GM10248 (cell line): ENCODE measurements around the gene DACH1.

Experiments used
- CTCF ChIA-PET: fragments of 300-600 bp; sonication (Branson Sonifier 250); formaldehyde crosslinking; extraction: SDS; loops from one replicate; lab custom pipeline; 2021; ENCODE audit warnings: antibody characterized with exemption; lab: Yijun Ruan, JAX
- POLR2A ChIA-PET: fragments of 350-650 bp; sonication (Branson Sonifier 250); formaldehyde crosslinking; extraction: SDS; loops from one replicate; lab custom pipeline; 2020; ENCODE audit warnings: antibody characterized with exemption; lab: Yijun Ruan, JAX
- DNase-seq: peaks from one replicate; pipeline ENCODE4 v3.0.0; 2012; ENCODE audit errors: extremely low spot score
- TF ChIP-seq, protein P1 (sequence below): IDR thresholded peaks from 2 replicates; pipeline ENCODE4 v1.5.1; 2012; ENCODE audit warnings: mild to moderate bottlenecking, low read depth; ENCODE audit errors: extremely low read depth, missing control alignments, control extremely low read depth

The DACH1 gene

DNA sequence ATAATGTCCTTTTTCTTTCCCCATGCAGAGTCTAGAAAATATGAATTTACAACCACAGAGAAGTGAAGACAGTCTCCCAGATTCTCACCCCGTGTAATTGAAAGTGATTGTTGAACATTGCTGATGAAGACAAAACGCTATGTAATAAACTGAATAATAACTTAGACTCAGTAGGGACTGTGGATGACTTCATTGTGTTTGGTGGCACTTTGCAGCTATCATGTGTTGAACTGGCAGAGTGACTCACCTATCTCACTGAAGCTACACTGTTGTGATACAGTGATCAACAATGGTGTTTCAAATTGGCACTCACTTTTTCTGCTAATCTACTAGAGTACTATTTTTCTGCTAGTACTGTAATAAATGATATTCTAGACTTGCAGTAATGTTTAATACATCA, 261.3 kb downstream of the DACH1 start:
- TF ChIP-seq, protein P1, sequence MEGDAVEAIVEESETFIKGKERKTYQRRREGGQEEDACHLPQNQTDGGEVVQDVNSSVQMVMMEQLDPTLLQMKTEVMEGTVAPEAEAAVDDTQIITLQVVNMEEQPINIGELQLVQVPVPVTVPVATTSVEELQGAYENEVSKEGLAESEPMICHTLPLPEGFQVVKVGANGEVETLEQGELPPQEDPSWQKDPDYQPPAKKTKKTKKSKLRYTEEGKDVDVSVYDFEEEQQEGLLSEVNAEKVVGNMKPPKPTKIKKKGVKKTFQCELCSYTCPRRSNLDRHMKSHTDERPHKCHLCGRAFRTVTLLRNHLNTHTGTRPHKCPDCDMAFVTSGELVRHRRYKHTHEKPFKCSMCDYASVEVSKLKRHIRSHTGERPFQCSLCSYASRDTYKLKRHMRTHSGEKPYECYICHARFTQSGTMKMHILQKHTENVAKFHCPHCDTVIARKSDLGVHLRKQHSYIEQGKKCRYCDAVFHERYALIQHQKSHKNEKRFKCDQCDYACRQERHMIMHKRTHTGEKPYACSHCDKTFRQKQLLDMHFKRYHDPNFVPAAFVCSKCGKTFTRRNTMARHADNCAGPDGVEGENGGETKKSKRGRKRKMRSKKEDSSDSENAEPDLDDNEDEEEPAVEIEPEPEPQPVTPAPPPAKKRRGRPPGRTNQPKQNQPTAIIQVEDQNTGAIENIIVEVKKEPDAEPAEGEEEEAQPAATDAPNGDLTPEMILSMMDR = no peak
- POLR2A ChIA-PET = no interaction called here
- CTCF ChIA-PET = no interaction called here
- DNase-seq = no peak

DNA sequence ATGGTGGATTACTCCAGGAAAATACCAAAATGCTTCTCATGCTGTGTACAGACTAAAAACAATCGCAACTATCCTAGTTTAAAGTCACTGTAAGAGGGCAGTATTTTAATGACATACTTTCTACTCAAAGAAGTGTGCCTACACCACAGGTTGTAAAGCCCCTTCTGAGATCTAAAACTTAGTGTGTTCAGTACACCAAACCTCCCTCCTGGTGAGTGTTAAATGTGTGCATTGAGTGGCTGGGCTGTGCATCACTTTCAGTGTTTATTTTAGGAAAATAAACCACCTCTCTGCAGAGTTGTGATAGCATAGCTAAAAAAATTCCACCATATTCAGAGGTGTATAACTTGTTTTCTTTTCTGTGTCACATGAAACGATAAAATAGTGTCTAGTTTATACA, 263.7 kb downstream of the DACH1 start:
- ChIA-PET CTCF (interaction anchor here (1.3 kb wide), 1 partner anchor 24 kb away, joined by 3 read pairs; no protein-coding TSS in a partner anchor), POLR2A (no interaction called here)
- DNase-seq = no peak
- TF ChIP-seq, protein P1 = no peak

DNA sequence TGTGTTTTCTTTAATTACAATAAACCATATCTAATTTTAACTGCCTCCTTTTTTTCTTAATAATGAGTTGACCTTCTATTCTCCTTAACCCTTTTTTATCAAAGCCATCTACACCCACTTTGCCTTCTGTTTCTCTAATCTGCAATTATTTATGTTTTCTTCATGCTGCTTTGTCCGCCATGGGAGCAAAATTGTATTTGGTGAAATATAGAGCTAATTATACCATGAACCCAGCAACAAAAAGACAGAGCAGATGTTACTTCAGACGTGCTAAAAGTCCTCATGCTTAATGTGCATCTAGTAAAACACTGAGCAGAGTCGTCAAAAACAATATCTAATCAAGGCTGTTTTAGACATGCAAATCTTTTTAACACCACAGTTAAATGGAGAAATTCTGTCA, 264.7 kb downstream of the DACH1 start:
- ChIA-PET CTCF (no interaction called here), POLR2A (no interaction called here)
- TF ChIP-seq, protein P1 = no peak
- DNase-seq = no peak

DNA sequence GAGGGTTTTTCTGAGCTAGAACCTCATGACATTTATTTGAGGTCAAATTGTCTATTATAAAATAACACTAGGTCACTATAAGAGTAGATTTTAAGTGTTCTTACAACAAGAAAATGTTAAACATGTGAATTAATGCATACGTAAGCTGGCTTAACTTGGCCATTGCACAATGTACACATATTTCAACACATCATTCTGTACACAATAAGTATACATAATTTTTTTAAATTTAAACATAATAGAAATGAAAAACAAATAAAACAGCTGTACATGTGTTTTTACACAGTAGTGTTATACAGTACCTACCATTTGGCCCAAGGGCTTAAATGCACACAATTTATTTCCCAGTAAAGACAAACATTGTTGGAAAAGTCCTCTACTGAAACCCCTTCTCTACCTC, 269.9 kb downstream of the DACH1 start:
- TF ChIP-seq, protein P1 = no peak
- ChIA-PET CTCF (no interaction called here), POLR2A (no interaction called here)
- DNase-seq = no peak

DNA sequence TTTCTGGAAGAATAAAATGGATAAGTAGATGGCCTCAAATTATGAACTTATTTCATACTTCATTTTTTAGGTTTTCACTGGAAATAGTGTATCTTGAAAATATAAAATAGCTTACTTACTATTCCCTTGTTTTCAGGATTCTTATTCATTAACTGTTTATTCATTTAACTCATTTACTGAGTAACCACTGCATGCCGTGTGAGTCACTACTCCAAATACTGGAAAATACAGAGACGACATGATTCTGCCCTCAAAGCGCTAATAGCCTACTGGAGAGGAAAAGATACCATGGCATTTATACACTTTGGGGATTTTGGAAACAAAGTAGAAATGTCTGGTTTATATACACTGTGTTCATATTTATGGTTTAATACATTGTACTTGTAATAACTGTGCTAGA, 270.9 kb downstream of the DACH1 start:
- CTCF ChIA-PET = no interaction called here
- POLR2A ChIA-PET = no interaction called here
- TF ChIP-seq, protein P1 = no peak
- DNase-seq = no peak

DNA sequence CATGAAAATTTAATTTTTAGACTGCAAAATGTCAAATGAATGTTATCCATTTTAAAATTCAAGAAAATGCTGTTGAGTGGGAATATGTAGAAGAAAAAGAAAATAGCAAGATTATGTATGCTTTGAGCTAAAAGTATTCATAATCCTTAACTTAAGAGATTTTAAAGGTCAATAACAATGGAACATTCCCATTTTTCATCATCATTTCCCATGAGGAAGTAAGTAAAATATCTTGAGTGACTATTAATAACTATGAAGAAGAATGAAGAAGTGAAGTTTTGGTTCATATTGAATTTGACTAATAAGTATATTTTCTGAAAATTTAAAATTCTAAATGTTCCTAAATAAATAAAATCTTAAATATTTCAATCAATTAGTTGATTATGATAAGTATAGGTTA, 273.4 kb downstream of the DACH1 start:
- TF ChIP-seq, protein P1 = no peak
- ChIA-PET CTCF (interaction anchor here (1.5 kb wide), 1 partner anchor 24 kb away, joined by 4 read pairs; no protein-coding TSS in a partner anchor), POLR2A (no interaction called here)
- no peak for DNase-seq
